OCI-LY1 (cell line): Measurements from ENCODE around the gene MOB1B.

Experiments
- H2AFZ ChIP-seq: fragments of 200-600 bp; sonication (generic), shearing (Covaris generic); 2 replicates; pipeline ENCODE4 v1.6.0; 2014; ENCODE audit warnings: antibody characterized with exemption, mild to moderate bottlenecking, low read length
- H3F3A ChIP-seq: fragments of 200-600 bp; sonication (generic), shearing (Covaris generic); 2 replicates; pipeline ENCODE4 v1.6.0; 2014; ENCODE audit warnings: mild to moderate bottlenecking, antibody characterized with exemption, low read length, moderate library complexity; ENCODE audit not compliant: insufficient read depth
- H3K27ac ChIP-seq: fragments of 200-600 bp; sonication (generic); 2 replicates; pipeline ENCODE4 v1.5.1; 2014; ENCODE audit warnings: low read length, mixed run types, mild to moderate bottlenecking, low read depth; ENCODE audit not compliant: poor library complexity, severe bottlenecking
- H3K27me3 ChIP-seq: fragments of 200-600 bp; sonication (generic); 2 replicates; pipeline ENCODE4 v1.6.0; 2014; ENCODE audit warnings: antibody characterized with exemption, mild to moderate bottlenecking, low read length, moderate library complexity; ENCODE audit not compliant: insufficient read depth
- H3K36me3 ChIP-seq: fragments of 200-600 bp; sonication (generic); 2 replicates; pipeline ENCODE4 v1.6.1; 2014; ENCODE audit warnings: mild to moderate bottlenecking, antibody characterized with exemption, low read length, moderate library complexity, mixed read lengths; ENCODE audit not compliant: insufficient read depth
- H3K4me1 ChIP-seq: fragments of 200-600 bp; sonication (generic); 2 replicates; pipeline ENCODE4 v1.5.1; 2014; ENCODE audit warnings: mild to moderate bottlenecking, low read length, moderate library complexity; ENCODE audit not compliant: insufficient read depth, severe bottlenecking
- H3K4me2 ChIP-seq: fragments of 200-600 bp; sonication (generic), shearing (Covaris generic); 2 replicates; pipeline ENCODE4 v1.6.1; 2014; ENCODE audit warnings: low read length
- H3K4me3 ChIP-seq: fragments of 200-600 bp; sonication (generic); 2 replicates; pipeline ENCODE4 v1.5.1; 2014; ENCODE audit warnings: low read length, low read depth, mild to moderate bottlenecking, mixed read lengths; ENCODE audit not compliant: poor library complexity, severe bottlenecking
- H3K79me2 ChIP-seq: fragments of 200-600 bp; shearing (Covaris generic); 2 replicates; pipeline ENCODE4 v1.6.1; 2016; ENCODE audit warnings: mixed run types, low read length, mixed read lengths; ENCODE audit not compliant: insufficient read depth
- H3K9ac ChIP-seq: fragments of 200-600 bp; sonication (generic), shearing (Covaris generic); 2 replicates; pipeline ENCODE4 v1.6.1; 2014; ENCODE audit warnings: mild to moderate bottlenecking, low read length, mixed read lengths
- H3K9me2 ChIP-seq: fragments of 200-600 bp; sonication (generic), shearing (Covaris generic); 2 replicates; pipeline ENCODE4 v1.6.1; 2014; ENCODE audit warnings: low read depth, mild to moderate bottlenecking, low read length, mixed read lengths
- H3K9me3 ChIP-seq: fragments of 200-600 bp; shearing (Covaris generic); 2 replicates; pipeline ENCODE4 v1.6.1; 2014; ENCODE audit warnings: low read length, mixed read lengths
- H4K20me1 ChIP-seq: fragments of 200-600 bp; sonication (generic), shearing (Covaris generic); 2 replicates; pipeline ENCODE4 v1.6.0; 2016; ENCODE audit warnings: mild to moderate bottlenecking, low read length; ENCODE audit not compliant: insufficient read depth
- EZH2 ChIP-seq: fragments of 200-600 bp; sonication (generic), shearing (Covaris generic); IDR thresholded peaks from 2 replicates; pipeline ENCODE4 v1.8.0; 2017; ENCODE audit warnings: borderline replicate concordance, mixed run types, mild to moderate bottlenecking, antibody characterized with exemption, low read length, moderate library complexity, mixed read lengths
- TF ChIP-seq, protein P1 (sequence below): fragments of 200-600 bp; sonication (generic), shearing (Covaris generic); IDR thresholded peaks from 2 replicates; pipeline ENCODE4 v1.5.1; 2017; ENCODE audit warnings: mild to moderate bottlenecking, antibody characterized with exemption, low read length, moderate library complexity, mixed read lengths

Gene MOB1B

DNA sequence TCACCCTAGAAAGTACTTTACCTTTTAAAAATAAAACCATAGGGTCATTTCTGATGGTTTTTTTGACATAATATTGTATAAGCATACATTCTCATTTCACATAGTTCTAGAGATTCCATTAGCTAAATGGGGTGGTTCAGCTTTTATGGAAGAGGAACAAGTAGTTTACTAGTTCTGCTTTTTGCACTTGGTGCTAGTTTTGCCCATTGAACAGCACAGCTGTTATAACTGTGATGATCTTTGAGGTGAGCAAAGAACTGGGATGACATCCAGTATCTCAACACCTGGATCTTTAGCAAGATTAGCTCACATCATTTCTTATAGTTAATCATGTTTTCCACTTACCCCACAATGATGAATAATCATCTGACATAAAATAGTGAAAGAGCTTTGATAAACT, 40.9 kb downstream of the MOB1B start:
- no peaks in the 10 kb centered on the region for H3K9me3 ChIP-seq
- peaks cover 76% of the 10 kb centered on the region for H3K4me1 ChIP-seq
- peaks cover 43% of the 10 kb centered on the region for H3K79me2 ChIP-seq
- peak overlapping the region; percentile 84 for H3K27ac ChIP-seq
- peak overlapping the region; percentile 15 for H3K4me3 ChIP-seq
- TF ChIP-seq, protein P1, sequence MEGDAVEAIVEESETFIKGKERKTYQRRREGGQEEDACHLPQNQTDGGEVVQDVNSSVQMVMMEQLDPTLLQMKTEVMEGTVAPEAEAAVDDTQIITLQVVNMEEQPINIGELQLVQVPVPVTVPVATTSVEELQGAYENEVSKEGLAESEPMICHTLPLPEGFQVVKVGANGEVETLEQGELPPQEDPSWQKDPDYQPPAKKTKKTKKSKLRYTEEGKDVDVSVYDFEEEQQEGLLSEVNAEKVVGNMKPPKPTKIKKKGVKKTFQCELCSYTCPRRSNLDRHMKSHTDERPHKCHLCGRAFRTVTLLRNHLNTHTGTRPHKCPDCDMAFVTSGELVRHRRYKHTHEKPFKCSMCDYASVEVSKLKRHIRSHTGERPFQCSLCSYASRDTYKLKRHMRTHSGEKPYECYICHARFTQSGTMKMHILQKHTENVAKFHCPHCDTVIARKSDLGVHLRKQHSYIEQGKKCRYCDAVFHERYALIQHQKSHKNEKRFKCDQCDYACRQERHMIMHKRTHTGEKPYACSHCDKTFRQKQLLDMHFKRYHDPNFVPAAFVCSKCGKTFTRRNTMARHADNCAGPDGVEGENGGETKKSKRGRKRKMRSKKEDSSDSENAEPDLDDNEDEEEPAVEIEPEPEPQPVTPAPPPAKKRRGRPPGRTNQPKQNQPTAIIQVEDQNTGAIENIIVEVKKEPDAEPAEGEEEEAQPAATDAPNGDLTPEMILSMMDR: no peak
- TF ChIP-seq EZH2: no peak
- no peaks in the 10 kb centered on the region for H4K20me1 ChIP-seq
- H3K4me2 ChIP-seq: peak overlapping the region; percentile 34
- H3F3A ChIP-seq: no peaks in the 10 kb centered on the region
- peak overlapping the region; percentile 12; the same call in 1 of the 2 replicates for H3K9ac ChIP-seq
- no peaks in the 10 kb centered on the region for H3K27me3 ChIP-seq
- no peak overlapping the region for H2AFZ ChIP-seq
- H3K36me3 ChIP-seq: peaks cover 4% of the 10 kb centered on the region; the same call in 1 of the 2 replicates
- H3K9me2 ChIP-seq: no peaks in the 10 kb centered on the region

DNA sequence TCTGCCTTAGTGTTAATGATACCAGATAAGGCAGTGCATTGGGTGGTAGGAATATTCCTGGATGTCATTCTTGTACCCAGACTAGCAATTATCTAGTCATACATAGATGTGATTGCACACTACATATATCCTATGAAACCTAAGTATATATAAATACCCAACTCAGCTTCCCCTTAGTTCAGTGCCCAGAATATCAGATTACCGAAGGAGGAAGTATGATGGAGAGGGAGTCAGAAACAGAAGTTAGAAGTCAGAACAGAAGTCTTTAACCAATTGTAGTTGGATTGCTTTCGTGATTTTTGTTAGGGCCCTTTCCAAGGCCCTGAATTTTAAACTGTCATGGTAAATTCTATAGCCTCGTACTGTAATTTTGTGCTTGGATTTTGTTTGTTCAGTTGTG, 42.9 kb downstream of the MOB1B start:
- H3K9ac ChIP-seq: no peak overlapping the region
- peaks cover 54% of the 10 kb centered on the region for H3K79me2 ChIP-seq
- peak overlapping the region; percentile 29; the same call in 1 of the 2 replicates for H3K4me2 ChIP-seq
- H3K9me3 ChIP-seq: no peaks in the 10 kb centered on the region
- no peak overlapping the region for H3K4me3 ChIP-seq
- H2AFZ ChIP-seq: no peak overlapping the region
- H3F3A ChIP-seq: no peaks in the 10 kb centered on the region
- peak overlapping the region; percentile 56 for H3K27ac ChIP-seq
- no peaks in the 10 kb centered on the region for H4K20me1 ChIP-seq
- H3K9me2 ChIP-seq: no peaks in the 10 kb centered on the region
- TF ChIP-seq, protein P1: no peak
- TF ChIP-seq EZH2: no peak
- no peaks in the 10 kb centered on the region for H3K36me3 ChIP-seq
- H3K4me1 ChIP-seq: peaks cover 77% of the 10 kb centered on the region
- no peaks in the 10 kb centered on the region for H3K27me3 ChIP-seq

DNA sequence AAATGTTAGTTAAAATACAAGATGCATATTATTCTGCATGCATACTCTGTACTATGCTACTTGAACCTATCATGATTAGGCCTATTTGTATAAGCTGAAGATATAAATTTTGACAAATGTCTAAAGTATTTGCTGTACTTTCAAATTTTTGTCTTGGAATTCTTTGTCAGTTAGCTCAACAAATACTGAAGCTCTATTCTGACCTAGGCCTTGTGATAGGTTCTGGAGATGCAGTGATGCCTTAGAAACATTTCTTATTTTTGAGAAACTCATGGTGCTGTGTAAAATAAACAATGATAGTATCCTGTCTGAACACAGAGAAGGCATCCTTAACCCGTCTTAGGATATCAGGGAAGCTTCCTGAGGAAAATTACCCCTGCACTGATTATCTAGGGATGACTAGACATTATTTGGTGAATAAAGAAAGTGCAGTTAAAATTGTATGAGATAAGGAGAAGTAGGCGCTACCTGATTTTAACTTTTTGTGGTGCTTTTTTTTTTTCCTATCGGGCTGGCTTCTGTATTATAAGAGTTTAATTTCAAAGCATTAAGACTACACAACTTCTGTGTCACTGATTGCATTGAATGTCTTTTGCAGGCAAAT, 43.4 kb downstream of the MOB1B start:
- H3K4me2 ChIP-seq: peak overlapping the region; percentile 29; the same call in 1 of the 2 replicates
- H3F3A ChIP-seq: no peaks in the 10 kb centered on the region
- no peaks in the 10 kb centered on the region for H3K9me3 ChIP-seq
- peaks cover 73% of the 10 kb centered on the region for H3K4me1 ChIP-seq
- H3K79me2 ChIP-seq: peaks cover 53% of the 10 kb centered on the region
- peak overlapping the region; percentile 56 for H3K27ac ChIP-seq
- H3K36me3 ChIP-seq: peaks cover under 1% of the 10 kb centered on the region; the same call in 1 of the 2 replicates
- TF ChIP-seq, protein P1: no peak
- no peak for TF ChIP-seq EZH2
- no peak overlapping the region for H3K4me3 ChIP-seq
- no peak overlapping the region for H2AFZ ChIP-seq
- no peaks in the 10 kb centered on the region for H4K20me1 ChIP-seq
- H3K9ac ChIP-seq: no peak overlapping the region
- H3K9me2 ChIP-seq: no peaks in the 10 kb centered on the region
- no peaks in the 10 kb centered on the region for H3K27me3 ChIP-seq
